ENCODE data around the gene COL4A1.

- no peak for TF ChIP-seq YY1 (IDR thresholded peaks at IDR 0.05; ENCODE audit: insufficient read depth, insufficient read length)
- TF ChIP-seq ZNF274 (IDR thresholded peaks at IDR 0.05; ENCODE audit: low read depth, low read length), result no peak
These were observed 41.5 kb upstream of the COL4A1 start for GRCh38 chr13:110348309-110349105.
